Choroid plexus epithelial cell (primary cell): ENCODE measurements around the gene FOCAD.

Experiments
- DNase-seq: peaks from one replicate; pipeline ENCODE4 v3.0.0-alpha.2; 2010; ENCODE audit warnings: low read depth
- H3K4me3 ChIP-seq: 2 replicates; pipeline ENCODE4 v1.5.1; 2011; ENCODE audit warnings: low read depth, mild to moderate bottlenecking, control low read depth, low read length, moderate library complexity
- TF ChIP-seq, protein P1 (sequence below): conservative IDR thresholded peaks from 2 replicates; pipeline ENCODE4 v1.5.1; 2011; ENCODE audit warnings: low read depth, mild to moderate bottlenecking, control low read depth, inconsistent platforms, low read length, moderate library complexity

FOCAD gene

DNA sequence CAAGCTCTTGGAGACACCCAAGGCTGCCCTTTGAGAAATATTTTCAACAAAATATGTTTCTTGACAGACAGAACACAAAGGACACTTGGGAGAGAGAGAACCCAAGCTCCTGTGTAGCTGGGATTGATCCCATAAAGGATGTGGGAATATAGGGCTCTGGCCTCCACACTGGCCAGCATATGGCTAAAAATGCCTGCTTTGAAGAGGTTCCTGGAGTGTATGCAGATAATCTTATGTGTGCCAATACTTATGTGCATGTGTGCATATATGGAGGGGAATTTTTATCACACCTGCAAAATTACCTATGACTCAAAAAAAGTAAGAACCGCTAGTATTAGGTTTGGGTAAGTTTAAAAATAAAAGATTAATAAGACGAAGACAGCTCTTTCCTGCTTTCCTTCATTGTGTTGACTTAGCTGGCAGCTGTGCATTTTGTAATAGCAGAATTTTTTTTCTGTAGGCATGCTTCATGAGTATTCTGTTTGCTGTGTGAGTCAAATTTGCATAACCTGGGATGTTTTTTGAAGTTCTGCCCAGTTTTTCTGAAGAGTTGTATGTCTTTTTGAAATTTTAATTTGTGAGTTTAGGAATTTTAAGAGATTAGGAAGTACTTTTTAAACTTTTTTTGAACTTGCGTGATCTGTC, 304.7 kb downstream of the FOCAD start:
- TF ChIP-seq, protein P1, sequence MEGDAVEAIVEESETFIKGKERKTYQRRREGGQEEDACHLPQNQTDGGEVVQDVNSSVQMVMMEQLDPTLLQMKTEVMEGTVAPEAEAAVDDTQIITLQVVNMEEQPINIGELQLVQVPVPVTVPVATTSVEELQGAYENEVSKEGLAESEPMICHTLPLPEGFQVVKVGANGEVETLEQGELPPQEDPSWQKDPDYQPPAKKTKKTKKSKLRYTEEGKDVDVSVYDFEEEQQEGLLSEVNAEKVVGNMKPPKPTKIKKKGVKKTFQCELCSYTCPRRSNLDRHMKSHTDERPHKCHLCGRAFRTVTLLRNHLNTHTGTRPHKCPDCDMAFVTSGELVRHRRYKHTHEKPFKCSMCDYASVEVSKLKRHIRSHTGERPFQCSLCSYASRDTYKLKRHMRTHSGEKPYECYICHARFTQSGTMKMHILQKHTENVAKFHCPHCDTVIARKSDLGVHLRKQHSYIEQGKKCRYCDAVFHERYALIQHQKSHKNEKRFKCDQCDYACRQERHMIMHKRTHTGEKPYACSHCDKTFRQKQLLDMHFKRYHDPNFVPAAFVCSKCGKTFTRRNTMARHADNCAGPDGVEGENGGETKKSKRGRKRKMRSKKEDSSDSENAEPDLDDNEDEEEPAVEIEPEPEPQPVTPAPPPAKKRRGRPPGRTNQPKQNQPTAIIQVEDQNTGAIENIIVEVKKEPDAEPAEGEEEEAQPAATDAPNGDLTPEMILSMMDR = no peak
- no peak overlapping the region for H3K4me3 ChIP-seq
- peak; percentile 62 for DNase-seq

DNA sequence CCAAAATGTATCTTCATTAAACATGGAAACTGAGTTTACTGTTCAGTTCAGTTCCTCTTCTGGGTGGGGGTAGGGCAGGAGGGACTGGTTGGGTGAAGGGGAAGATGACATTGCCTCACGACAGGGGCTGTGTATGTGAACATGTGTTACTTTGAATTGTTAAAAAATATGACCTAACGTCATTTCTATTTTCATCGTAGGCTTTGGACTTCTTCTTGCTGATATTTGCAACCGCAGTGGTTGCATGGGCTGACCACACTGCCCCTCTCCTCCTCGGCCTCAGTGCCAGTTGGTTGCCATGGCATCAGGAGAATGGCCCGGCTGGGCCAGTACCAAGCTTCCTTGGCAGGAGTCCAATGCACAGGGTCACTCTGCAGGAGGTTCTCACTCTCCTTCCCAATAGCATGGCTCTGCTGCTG, 305.9 kb downstream of the FOCAD start:
- H3K4me3 ChIP-seq = no peak overlapping the region
- TF ChIP-seq, protein P1 = no peak
- DNase-seq = no peak

DNA sequence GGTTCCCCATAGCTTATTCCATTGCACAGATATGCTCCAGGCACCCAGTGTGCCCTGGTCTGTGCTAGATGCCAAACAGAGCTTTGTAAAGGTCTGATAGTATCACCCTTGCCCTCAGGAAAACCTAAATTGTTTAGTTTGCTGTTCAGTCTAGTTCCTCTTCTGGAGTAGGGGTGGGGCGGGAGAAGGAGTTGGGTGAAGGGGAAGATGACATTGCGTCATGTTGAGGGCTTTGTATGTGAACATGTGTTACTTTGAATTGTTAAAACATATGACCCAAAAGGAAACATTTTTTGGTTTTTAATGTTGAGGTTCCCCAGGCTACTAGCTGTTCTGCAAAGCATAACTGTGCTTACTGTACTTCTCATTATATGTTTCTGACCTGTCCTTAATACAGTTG, 306.8 kb downstream of the FOCAD start:
- DNase-seq = no peak
- H3K4me3 ChIP-seq = no peak overlapping the region
- TF ChIP-seq, protein P1 = no peak

DNA sequence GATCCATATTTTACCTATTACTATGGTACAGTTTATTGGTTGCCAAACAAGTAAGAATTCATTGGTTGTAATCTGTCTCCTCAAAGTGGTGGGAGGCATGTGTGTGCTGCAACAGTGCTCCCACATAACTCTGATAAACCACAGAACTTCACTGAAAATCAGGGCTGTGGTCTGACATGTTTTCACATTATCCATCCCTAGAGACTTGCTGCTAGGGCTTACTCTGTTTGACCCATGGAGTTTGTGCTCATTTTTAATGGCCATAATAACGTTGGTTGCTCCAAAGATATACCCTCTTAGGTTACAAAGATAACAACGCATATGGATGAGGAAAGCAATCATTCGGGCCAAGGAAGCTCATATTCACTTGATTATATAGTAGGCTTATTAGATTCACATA, 310.4 kb downstream of the FOCAD start:
- no peak overlapping the region for H3K4me3 ChIP-seq
- peak; percentile 19 for DNase-seq
- TF ChIP-seq, protein P1 = no peak

DNA sequence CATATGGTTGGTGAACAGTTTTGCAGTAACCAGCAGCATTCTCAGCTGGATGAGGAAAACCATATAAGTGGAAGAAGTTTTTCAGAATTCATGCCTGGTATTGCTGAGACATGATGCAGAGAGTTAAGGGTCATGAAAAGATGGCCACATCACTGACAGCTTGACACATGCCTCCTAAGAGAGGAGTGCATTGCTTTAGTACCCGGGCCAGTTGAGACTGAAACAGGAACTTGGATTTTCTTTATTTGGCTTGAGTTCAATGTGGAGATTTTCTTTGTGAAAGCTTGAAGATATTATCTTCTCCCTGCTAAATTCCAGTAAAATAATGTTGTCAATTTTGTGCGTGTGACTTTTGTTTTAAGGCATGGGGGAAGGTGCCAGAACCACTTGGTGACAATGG, 311.6 kb downstream of the FOCAD start:
- TF ChIP-seq, protein P1 = no peak
- H3K4me3 ChIP-seq = no peak overlapping the region
- no peak for DNase-seq

DNA sequence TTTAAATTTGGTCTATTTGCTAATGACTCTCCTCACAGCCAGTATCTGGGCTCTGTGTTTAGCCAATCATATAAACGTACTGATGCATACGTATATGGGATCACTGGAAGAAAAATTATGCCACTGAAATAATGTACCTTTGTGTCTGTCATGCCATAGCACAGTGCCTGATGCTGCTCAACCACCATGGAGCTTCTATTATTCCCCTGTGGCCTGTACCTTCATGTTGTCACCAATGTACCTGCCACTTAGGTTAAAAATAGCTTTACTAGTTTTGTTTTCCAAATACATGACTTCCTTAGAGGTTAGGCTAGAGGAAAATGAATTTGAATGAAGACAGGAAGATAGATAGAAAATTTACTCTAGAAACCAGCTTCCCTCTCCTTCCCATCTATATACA, 312.8 kb downstream of the FOCAD start:
- DNase-seq = no peak
- H3K4me3 ChIP-seq = no peak overlapping the region
- TF ChIP-seq, protein P1 = no peak

DNA sequence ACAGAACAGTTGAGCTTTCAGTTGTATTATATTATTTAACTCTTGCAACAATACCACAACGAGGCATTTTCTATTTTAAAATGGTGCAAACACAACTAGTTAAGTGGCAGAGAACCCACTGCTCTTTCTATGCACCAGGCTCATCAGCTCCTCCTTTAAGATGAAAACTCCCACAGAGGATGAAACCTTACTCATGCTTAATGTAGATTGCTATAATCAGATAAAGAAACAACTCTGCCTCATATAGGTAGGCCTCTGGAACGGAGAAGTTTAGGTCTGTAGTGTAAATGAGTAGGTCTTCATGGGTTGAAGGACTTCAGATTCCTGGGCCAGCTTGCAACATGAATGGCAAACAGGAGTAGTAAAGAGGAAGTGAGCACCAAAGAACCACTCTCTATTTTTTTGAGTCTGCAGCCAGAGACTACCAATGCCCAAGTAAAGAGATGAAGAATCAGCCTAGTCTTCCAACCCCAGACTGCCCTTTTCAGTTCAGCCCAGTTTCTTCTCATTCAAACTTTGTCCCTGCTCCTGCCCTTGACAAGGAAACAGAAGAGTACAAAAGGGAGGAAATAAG, 313.5 kb downstream of the FOCAD start:
- no peak for DNase-seq
- H3K4me3 ChIP-seq = no peak overlapping the region

More for the DNA sequence above, 313.5 kb downstream of the FOCAD start:
- TF ChIP-seq, protein P1 = no peak
